Effector memory CD4-positive, alpha-beta T cell (primary cell): ENCODE data around the gene PRSS36.
"Not testable (repeated sequence)": the region's sequence is repeated elsewhere in the genome, so short reads cannot be mapped to it uniquely, and the experiment has no call there.

ENCODE experiments used
- DNase-seq, 3 donors: peaks; one replicate each; pipeline ENCODE4 v3.0.0-alpha.2; 2020
- H3K27ac ChIP-seq: 2 replicates; pipeline ENCODE4 v1.7.0; 2013; ENCODE audit warnings: mild to moderate bottlenecking, low read length, moderate library complexity; ENCODE audit not compliant: insufficient read depth, poor library complexity, severe bottlenecking
- H3K27me3 ChIP-seq: replicated peaks from 2 replicates; pipeline ENCODE4 v1.7.0; 2013; ENCODE audit warnings: mild to moderate bottlenecking, low read length; ENCODE audit not compliant: insufficient read depth, control insufficient read depth, poor library complexity, severe bottlenecking
- H3K36me3 ChIP-seq: 2 replicates; pipeline ENCODE4 v1.7.0; 2013; ENCODE audit warnings: mild to moderate bottlenecking, low read length, moderate library complexity; ENCODE audit not compliant: control insufficient read depth, insufficient read depth
- H3K4me1 ChIP-seq: 2 replicates; pipeline ENCODE4 v1.7.0; 2013; ENCODE audit warnings: low read length, mild to moderate bottlenecking; ENCODE audit not compliant: control insufficient read depth, insufficient read depth, poor library complexity, severe bottlenecking
- H3K4me3 ChIP-seq: 2 replicates; pipeline ENCODE4 v1.7.0; 2013; ENCODE audit warnings: low read length, low read depth, mild to moderate bottlenecking; ENCODE audit not compliant: insufficient read depth, poor library complexity, severe bottlenecking
- H3K9me3 ChIP-seq: 2 replicates; pipeline ENCODE4 v1.7.0; 2013; ENCODE audit warnings: mild to moderate bottlenecking, low read length, moderate library complexity; ENCODE audit not compliant: control insufficient read depth
- total RNA-seq, 3 donors: gene quantifications; one replicate each; lab custom pipeline; 2026; lab: John Stamatoyannopoulos, UW

The PRSS36 gene
- total RNA-seq, result 0 to 0.58 (median 0.44) reads per million in 3 donors

- Histone ChIP-seq H3K9me3 (no peaks in the 10 kb centered on the region), H3K4me3 (no peak within 1 kb of the TSS), H3K27me3 (no peaks in the 10 kb centered on the region), H3K4me1 (no peaks in the 10 kb centered on the region), H3K27ac (no peak within 1 kb of the TSS), H3K36me3 (no peaks in the 10 kb centered on the region)
- no peak for DNase-seq
These were observed at the start of gene PRSS36 for GRCh38 chr16:31149894-31150890. Gene PRSS36 (minus strand): TSS chr16:31150066. CDS start chr16:31150035, 31 bp downstream.

- Histone ChIP-seq H3K36me3 (peaks cover 16% of the 10 kb centered on the region), H3K9me3 (no peaks in the 10 kb centered on the region), H3K27ac (no peak overlapping the region), H3K4me1 (peaks cover 34% of the 10 kb centered on the region), H3K27me3 (no peaks in the 10 kb centered on the region), H3K4me3 (no peak overlapping the region)
- DNase-seq, result no peak
These were observed 49.7 kb upstream of the PRSS36 start for GRCh38 chr16:31199430-31200041.

- no peak overlapping the region for H3K27ac ChIP-seq
- no peak overlapping the region for H3K4me3 ChIP-seq
- DNase-seq, result no peak
- no peaks in the 10 kb centered on the region for H3K9me3 ChIP-seq
- peaks cover 34% of the 10 kb centered on the region for H3K4me1 ChIP-seq
- H3K27me3 ChIP-seq, result no peaks in the 10 kb centered on the region
- H3K36me3 ChIP-seq, result peaks cover 26% of the 10 kb centered on the region
These were observed 48.5 kb upstream of the PRSS36 start for GRCh38 chr16:31198207-31198882.

- Histone ChIP-seq H3K4me1 (peaks cover 22% of the 10 kb centered on the region), H3K4me3 (no peak overlapping the region), H3K36me3 (peaks cover 43% of the 10 kb centered on the region)
These were observed 46.6 kb upstream of the PRSS36 start for GRCh38 chr16:31196324-31197088.

GRCh38 chr16:31195861-31196260, 46.0 kb upstream of the PRSS36 start:
- H3K27ac ChIP-seq, DNase-seq, H3K27me3 ChIP-seq, H3K9me3 ChIP-seq, H3K4me3 ChIP-seq: not testable (repeated sequence)
- Histone ChIP-seq H3K36me3 (peaks cover 49% of the 10 kb centered on the region), H3K4me1 (peaks cover 16% of the 10 kb centered on the region)

More at GRCh38 chr16:31196324-31197088, 46.6 kb upstream of the PRSS36 start:
- Histone ChIP-seq H3K27me3 (no peaks in the 10 kb centered on the region), H3K27ac (no peak overlapping the region), H3K9me3 (no peaks in the 10 kb centered on the region)
- no peak for DNase-seq

GRCh38 chr16:31194898-31195297, 45.0 kb upstream of the PRSS36 start:
- H3K4me3 ChIP-seq, result no peak overlapping the region
- DNase-seq, result no peak
- H3K4me1 ChIP-seq, result peaks cover 6% of the 10 kb centered on the region
- no peaks in the 10 kb centered on the region for H3K9me3 ChIP-seq
- no peaks in the 10 kb centered on the region for H3K27me3 ChIP-seq
- peaks cover 59% of the 10 kb centered on the region for H3K36me3 ChIP-seq
- no peak overlapping the region for H3K27ac ChIP-seq

GRCh38 chr16:31193874-31194273, 44.0 kb upstream of the PRSS36 start:
- Histone ChIP-seq H3K36me3 (peaks cover 69% of the 10 kb centered on the region), H3K27ac (no peak overlapping the region), H3K4me1 (no peaks in the 10 kb centered on the region), H3K4me3 (no peak overlapping the region), H3K9me3 (no peaks in the 10 kb centered on the region), H3K27me3 (no peaks in the 10 kb centered on the region)
- DNase-seq, result no peak

- Histone ChIP-seq H3K4me3 (no peak overlapping the region), H3K27me3 (no peaks in the 10 kb centered on the region), H3K36me3 (peaks cover 77% of the 10 kb centered on the region), H3K27ac (no peak overlapping the region), H3K9me3 (no peaks in the 10 kb centered on the region), H3K4me1 (no peaks in the 10 kb centered on the region)
- no peak for DNase-seq
These were observed 43.2 kb upstream of the PRSS36 start for GRCh38 chr16:31192856-31193642.
